Kidney tubule cell (primary cell): ENCODE results near the gene KRT16.
"Not testable (repeated sequence)": the region's sequence is repeated elsewhere in the genome, so short reads cannot be mapped to it uniquely, and the experiment has no call there.

Experiments used
- DNase-seq: peaks from one replicate; pipeline ENCODE4 v3.0.0-alpha.2; 2018; ENCODE audit warnings: low spot score

The KRT16 gene

DNA sequence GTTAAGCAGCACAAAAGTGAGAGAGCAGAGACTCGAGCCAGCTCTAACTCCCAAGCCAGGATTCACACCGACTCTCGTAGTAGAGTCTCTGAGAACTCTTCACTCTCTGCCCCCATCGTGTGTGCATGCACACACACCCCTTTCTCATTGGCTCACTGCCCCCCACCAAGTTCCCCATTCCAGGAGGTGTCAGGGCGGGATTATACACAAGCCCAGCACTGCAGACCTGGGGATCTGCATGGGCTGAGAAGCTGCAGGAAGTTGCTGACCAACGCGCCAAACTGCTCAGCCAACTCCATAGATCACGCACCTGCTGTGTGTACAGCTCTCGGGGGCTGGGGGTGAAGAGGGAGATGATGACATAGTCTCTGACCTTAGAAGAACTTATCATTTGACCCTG, 2.2 kb upstream of the KRT16 start:
- DNase-seq = not testable (repeated sequence)

DNA sequence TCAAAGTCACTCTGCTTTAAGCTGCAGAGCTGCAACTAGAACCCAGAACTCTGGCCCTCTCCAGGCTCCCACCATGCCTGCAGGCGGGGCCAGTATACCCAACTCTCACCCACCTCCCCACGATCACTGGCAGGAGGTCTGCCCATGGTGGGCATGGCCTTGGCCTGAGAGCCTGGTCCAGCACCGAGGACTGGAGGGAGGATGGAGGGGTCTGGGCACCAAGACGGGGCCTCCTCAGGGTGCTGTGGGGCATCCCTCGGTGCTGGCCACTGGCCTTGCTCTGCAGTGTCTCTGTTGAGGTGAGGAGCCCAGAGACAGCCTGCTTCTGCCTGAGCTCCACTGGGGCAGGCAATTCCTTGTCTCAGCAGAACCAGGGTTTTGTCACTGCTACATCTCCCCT, 1.5 kb upstream of the KRT16 start:
- no peak for DNase-seq

GRCh38 chr17:41613277-41614082, 913 bp upstream of the KRT16 start:
- no peak for DNase-seq

DNA sequence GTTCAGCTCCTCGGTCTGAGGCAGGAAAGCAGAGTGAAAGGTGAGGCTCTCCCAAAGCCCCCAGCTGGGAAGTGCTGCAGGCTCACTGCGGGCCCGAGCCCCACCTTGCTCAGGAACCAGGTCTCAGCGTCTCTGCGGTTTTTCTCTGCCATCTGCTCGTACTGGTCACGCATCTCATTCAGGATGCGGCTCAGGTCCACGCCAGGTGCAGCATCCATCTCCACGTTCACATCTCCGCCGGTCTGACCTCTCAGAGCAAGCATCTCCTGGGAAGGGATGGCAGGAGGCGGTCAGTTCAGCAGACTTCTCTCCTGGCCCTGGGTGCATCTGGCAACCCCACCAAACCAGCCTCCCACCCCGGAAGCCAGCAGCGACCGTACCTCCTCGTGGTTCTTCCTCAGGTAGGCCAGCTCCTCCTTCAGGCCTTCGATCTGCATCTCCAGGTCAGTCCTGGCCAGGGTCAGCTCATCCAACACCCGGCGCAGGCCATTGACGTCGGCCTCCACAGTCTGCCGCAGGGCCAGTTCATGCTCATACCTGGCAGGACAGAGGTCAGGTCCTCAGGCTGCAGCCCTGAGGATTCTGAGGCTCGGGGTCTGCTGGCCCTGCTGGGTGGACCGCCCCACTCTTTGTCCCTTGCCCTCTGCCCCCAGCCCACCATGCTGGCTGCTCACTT, 1.5 kb downstream of the KRT16 start:
- no peak for DNase-seq

DNA sequence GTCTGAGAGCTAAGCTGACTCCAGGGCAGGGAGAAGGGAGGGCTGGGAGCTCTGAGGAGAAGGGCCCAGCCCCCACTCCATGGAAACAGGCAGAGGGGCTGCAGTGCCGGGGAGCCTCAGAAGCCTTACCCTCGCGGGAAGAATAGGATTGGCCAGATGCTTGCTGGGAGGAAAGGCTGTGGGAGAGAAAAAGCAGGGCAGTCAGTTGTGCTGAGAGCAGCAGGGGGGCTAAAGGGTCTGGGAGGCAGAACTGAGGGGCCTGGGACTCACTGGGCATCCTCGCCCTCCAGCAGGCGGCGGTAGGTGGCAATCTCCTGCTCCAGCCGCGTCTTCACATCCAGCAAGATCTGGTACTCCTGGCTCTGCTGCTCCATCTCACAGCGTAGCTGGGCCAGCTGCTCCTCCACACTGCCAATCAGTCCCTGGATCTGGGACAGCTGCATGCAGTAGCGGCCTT, 2.5 kb downstream of the KRT16 start:
- DNase-seq = not testable (repeated sequence)

GRCh38 chr17:41606930-41607329, 5.6 kb downstream of the KRT16 start:
- not testable (repeated sequence) for DNase-seq

DNA sequence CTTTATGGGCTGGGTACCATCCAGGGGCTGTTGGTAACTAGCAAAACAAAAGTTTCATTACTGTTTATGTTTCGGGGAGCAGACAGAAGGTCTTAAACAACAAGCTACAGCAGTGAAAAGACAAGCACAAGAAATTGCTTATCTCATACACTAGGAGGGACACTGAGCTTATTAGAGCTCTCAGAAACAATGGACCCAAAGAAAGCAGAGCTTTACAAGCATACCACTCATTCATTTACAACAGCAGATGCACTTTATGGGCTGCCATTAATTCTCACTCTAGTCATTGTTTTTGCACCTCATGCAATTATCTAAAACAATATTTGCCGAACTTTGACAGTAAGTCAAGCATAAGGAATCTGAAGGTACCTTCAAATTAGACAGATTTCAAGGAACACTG, 10.0 kb downstream of the KRT16 start:
- no peak for DNase-seq

DNA sequence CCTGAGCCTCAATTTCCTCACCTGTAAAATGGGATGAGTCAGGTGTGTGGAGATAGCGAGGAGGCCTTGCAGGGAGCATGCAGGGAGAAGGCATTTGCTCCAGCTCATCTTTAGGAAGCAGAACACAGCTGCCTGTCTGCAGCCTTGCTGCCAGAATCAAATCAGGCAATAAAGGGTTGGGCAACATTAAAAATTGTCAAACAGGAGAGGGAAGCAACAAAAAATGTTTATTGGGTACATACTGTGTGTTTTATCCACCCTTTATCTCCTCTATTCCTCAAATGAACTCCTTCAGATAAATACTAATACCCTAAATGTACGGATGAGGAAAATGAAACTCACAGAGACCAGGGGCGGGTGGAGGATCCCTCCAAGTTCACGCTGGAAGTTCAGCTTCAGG, 12.2 kb downstream of the KRT16 start:
- DNase-seq = no peak

- DNase-seq = no peak
Observed at GRCh38 chr17:41599680-41600079, 12.9 kb downstream of the KRT16 start.

DNA sequence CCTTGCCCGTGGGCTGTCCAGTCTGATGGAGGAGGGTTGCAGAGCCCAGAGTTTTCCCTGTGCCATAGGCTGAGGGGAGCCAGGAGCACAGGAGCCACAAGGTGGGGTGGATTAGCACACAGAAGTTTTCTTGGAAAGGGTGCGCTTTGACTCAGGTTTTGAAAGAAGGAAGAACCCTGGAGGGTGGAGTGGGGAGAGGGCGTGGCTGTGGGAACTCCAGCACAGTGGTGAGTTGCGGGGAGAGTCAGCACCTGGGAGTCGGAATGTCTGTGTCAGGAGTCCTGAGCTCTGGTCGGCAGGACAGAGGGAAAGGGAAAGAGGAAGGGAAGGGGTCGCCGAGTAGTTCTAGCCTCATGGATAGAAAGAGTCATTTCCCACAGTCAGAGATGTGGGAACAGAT, 17.0 kb downstream of the KRT16 start:
- DNase-seq = no peak

- no peak for DNase-seq
Observed at GRCh38 chr17:41594363-41594915, 18.1 kb downstream of the KRT16 start.

DNA sequence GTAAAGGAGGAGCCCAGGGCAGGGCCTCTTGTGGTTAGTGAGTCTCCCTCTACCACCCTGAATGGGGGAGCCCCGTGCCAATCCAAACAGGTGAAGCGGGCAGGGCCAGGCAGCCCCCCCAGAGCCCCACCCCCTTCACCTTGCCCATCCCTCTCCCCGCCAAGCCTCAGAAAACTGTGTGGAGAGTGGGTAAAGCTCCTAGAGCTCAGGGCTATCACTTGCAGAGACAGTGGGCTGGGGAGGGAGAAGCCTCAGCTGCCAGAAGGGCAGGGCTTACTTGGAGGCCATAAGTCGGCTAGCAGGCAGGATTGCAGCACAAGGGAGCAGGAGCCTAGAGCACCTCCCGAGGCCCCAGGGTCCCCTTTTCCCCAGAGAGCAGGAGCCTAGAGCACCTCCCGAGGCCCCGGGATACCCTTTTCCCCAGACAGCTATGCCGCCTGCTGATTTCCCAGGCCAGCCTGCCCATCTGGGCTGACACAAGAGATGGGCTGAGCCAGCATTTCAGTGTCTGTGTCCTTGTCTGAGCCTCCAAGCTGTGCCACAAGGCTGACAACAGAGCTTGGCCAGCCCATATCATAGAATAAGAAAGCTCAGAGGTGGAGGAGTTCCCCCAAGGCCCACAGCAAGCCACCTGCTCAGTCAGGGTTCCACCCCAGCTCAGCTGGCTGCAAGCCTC, 19.1 kb downstream of the KRT16 start:
- no peak for DNase-seq

DNA sequence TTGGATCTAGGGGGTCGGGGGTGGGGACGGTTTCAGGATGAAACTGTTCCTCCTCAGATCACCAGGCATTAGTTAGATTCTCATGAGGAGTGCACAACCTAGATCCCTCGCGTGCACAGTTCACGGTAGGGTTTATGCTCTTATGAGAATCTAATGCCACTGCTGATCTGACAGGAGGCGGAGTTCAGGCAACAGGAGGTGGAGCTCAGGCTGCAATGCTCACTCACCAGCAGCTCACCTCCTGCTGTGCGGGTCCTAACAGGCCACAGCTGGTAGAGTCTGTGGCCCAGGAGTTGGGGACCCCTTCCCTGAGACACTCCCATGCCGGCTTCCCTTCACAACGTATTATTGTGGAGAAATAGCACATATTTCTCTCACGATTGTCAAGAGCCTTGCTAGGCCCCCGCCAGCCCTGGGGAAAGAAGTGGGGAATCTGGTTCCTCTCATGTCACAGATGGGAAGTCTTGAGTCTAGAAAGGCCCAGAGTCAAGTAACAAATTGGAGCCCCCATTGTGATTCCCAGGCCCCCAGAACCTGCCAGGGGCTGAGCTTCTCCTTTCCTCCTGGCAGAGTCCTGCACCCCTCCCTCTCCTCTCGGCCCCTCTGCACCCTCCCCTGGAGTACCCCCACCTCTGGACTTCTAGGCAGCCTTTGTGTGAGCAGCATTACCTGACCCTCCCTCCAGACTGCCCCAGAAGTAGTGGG, 19.8 kb downstream of the KRT16 start:
- no peak for DNase-seq

- no peak for DNase-seq
Observed at GRCh38 chr17:41589301-41589700, 23.3 kb downstream of the KRT16 start.

- no peak for DNase-seq
Observed at GRCh38 chr17:41588126-41588810, 24.3 kb downstream of the KRT16 start.

- no peak for DNase-seq
Observed at GRCh38 chr17:41586863-41587495, 25.6 kb downstream of the KRT16 start, which contains the start of gene KRT14. KRT14 (minus strand) TSS chr17:41586895; CDS start chr17:41586834, 61 bp downstream.

DNA sequence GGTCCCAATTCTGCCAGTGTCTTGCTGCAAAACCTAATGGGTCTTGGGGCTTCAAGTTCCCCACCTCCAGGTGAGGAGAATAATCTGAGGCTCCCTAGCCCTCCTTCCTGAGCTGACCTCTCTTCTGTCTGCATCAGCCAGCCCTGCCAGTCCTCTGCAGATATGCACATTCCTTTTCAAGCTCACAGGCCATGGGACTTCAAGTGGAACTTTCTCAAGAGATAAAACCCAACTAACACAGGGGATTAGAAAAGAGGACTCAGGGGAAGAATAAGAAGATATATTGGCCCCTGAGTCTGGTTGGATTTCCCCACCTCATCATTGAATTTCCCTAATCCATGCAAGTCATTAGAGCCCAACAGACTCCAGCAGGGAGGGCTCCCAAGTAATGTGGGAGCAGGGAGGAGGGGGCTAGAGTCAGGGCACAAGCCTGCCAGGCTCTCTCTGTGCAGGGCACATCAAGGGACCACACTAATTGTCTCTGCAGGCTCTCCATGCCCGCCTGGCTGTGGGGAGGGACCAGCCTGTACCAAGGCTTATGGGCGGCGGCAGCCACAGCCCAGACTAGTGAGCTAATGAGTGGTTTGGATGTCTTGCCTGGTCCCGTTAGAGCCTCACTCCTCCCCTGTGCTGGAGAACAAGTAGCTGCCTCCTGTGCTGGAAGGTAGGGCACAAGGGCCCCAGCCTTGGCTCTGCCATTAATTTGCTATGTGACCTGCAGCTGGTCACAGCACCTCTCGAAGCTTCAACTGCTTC, 27.1 kb downstream of the KRT16 start:
- no peak for DNase-seq

DNA sequence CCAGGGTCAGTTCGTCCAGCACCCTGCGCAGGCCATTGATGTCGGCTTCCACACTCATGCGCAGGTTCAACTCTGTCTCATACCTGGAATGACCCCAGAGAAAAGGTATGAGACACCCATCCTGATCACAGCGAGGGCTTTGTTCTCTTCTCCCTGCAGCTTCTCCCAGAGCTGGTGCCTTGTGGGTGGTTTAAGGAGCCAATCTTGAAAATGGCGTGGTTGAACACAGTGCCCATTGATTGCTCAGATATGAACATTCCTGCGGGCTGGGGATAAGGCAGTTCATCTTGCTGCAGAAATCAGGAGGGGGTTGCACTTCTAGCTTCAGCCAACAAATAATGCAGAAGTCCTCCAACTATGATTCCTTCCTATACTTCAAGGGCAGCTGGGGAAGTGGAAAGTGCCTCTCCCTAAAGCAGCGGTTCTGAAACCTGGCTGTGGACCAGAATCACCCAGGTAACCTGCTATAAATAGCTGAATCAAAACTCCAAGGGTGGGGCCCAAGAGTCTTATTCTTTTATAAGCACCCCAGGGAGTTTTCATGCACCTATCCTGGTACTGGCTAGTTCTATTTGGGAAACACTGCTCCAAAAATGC, 28.1 kb downstream of the KRT16 start:
- not testable (repeated sequence) for DNase-seq
